Erythroblast (primary cell): ENCODE results near the gene RNF19B.

Experiments
- GATA1 ChIP-seq: IDR thresholded peaks from 2 replicates; pipeline ENCODE4 v1.6.1; 2011; ENCODE audit warnings: low read depth, mild to moderate bottlenecking, control low read depth, low read length, moderate library complexity
- POLR2A ChIP-seq: IDR thresholded peaks from 2 replicates; pipeline ENCODE4 v1.6.1; 2011; ENCODE audit warnings: mild to moderate bottlenecking, low read length

GRCh38 chr1:32988665-32989064 lies 24.1 kb upstream of the RNF19B start:
- TF ChIP-seq POLR2A (no peak), GATA1 (no peak)
